Astrocyte of the cerebellum (primary cell): ENCODE data around the gene EFTUD2.

Experiments
- DNase-seq: peaks from one replicate; pipeline ENCODE4 v3.0.0-alpha.2; 2011; ENCODE audit warnings: low read depth
- H3K4me3 ChIP-seq: 2 replicates; pipeline ENCODE4 v1.5.1; 2011; ENCODE audit warnings: mild to moderate bottlenecking, low read depth, low read length, moderate library complexity
- in situ Hi-C: cut with HindIII; loops from 2 replicates; pipeline ENCODE4 v1.10.0; 2017; ENCODE audit warnings: low sequenced_read_pairs
- TF ChIP-seq, protein P1 (sequence below): IDR thresholded peaks from 2 replicates; pipeline ENCODE4 v1.5.1; 2012; ENCODE audit warnings: low read length, low read depth, moderate library complexity, mild to moderate bottlenecking; ENCODE audit errors: missing control alignments

The EFTUD2 gene

DNA sequence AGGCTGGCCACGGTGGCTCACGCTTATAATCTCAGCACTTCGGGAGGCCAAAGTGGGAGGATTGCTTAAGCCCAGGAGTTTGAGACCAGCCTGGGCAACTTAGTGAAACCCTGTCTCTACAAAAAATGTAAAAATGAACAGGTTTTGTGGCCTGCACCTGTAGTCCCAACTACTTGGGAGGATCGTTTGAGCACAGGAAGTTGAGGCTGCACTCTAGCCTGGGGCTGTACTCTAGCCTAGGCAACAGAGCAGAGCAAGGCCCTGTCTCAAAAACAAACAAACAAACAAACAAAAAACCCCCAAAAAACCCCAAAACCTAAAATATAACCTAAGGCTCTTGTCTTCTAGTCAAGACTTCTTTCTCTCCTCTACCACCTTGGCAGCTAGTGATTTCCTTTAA, 59.0 kb downstream of the EFTUD2 start:
- H3K4me3 ChIP-seq = no peak overlapping the region

DNA sequence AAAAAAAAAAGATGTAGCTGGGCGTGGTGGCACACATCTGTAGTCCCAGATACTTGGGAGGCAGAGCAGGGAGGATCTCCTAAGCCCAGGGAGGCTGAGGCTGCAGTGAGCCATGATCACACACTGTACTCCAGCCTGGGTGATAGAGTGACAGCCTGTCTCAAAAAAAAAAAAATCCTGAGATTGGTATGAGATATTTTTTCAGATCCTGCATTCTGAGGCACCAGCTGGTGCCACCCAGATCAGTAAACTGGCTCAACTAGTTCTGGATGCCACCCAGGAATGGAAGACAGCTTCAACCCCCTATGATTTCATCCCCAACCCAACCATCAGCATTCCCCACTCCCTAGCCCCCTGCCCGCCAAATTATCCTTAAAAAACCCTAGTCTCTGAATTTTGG, 62.0 kb downstream of the EFTUD2 start:
- in situ Hi-C loops = no loop called here
- no peak for DNase-seq
- TF ChIP-seq, protein P1, sequence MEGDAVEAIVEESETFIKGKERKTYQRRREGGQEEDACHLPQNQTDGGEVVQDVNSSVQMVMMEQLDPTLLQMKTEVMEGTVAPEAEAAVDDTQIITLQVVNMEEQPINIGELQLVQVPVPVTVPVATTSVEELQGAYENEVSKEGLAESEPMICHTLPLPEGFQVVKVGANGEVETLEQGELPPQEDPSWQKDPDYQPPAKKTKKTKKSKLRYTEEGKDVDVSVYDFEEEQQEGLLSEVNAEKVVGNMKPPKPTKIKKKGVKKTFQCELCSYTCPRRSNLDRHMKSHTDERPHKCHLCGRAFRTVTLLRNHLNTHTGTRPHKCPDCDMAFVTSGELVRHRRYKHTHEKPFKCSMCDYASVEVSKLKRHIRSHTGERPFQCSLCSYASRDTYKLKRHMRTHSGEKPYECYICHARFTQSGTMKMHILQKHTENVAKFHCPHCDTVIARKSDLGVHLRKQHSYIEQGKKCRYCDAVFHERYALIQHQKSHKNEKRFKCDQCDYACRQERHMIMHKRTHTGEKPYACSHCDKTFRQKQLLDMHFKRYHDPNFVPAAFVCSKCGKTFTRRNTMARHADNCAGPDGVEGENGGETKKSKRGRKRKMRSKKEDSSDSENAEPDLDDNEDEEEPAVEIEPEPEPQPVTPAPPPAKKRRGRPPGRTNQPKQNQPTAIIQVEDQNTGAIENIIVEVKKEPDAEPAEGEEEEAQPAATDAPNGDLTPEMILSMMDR = no peak
- no peak overlapping the region for H3K4me3 ChIP-seq

More for the DNA sequence above, 59.0 kb downstream of the EFTUD2 start:
- in situ Hi-C loops = loop anchor here (5.0 kb wide), 2 partner anchors 37 to 88 kb away; no protein-coding TSS in a partner anchor
- TF ChIP-seq, protein P1 = no peak
- DNase-seq = no peak

DNA sequence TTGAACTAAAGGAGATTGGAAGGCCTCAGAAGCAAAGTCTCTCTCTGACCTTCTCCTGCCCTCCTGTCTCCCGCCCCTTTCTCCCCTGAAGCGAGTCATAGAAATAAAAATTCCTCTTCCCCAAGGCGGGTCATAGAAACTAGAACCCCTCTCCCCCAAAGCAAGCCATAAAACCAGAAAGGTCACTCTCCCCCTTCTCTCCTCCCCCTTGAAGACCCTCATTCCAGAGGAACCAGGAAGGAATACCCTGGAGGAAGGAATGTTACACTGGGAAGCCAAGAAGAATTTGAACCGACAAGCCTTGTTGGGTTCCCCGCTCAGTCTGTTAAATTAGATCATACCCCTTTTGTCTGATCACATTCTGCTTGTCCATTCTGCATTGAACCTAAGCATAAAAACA, 66.4 kb downstream of the EFTUD2 start:
- no peak overlapping the region for H3K4me3 ChIP-seq
- DNase-seq = no peak
- TF ChIP-seq, protein P1 = peak; percentile 10
- in situ Hi-C loops = no loop called here

DNA sequence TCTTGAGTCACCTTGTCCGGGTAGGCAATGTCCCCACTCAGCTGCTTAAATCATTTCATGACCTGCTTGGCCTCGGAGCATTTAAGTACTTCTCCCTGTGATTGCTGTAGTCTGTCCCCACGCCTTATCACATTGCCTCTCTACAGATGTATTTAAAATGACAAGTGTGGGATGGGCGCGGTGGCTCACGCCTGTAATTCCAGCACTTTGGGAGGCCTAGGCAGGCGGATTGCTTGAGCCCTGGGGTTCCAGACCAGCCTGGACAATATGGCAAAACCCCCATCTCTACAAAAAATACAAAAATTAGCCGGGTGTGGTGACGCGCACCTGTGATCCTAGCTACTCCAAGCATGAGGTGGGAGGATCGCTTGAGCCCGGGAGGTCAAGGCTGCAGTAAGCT, 67.9 kb downstream of the EFTUD2 start:
- no peak for DNase-seq
- in situ Hi-C loops = no loop called here
- TF ChIP-seq, protein P1 = no peak
- H3K4me3 ChIP-seq = no peak overlapping the region

DNA sequence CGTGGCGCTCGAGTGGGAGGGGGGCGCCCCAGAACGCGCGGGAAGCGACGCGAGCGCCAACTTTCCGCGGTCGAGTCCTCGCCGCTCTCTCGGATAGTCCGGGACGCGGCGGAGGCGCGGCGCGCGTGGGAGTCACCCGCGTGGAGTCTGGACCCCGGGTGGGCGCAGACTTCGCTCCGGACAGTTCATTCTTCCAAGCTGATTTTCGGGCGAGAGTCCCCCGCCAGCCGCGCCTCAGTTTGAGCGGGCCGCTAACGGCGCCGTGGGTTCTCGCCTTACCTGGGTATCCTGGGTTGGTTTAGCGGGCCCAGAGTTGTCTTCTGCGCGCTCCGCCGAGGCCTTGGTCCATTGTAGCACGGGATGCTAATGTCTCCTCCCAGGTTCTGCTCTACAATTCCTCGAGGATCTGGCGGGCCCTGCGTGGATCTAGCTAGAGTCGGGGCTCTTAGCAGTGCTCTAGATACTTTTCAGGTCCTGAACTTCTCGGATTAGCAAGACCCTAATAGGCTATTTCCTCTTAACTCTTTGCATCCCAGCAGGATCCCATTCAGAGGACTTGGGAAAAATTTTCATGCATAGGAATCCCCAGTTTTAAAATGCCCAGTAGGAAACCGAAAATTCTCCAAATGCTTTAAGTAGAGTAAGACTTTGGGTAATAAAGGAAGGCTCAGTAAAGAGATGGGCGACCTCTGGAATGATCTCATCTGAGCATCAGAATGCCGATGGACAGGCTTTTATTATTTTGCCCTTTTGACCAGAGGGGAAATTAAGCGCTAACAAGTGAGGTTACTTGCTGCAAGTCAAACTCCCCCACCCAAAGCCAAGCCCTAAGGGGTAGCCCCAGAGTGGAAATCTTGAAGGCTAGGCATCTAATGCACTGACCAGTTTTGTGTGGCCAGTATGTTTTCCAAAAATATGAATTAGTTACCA, 68.6 kb downstream of the EFTUD2 start:
- TF ChIP-seq, protein P1 = no peak
- in situ Hi-C loops = no loop called here
- peak overlapping the region; percentile 91 for H3K4me3 ChIP-seq
- DNase-seq = no peak

DNA sequence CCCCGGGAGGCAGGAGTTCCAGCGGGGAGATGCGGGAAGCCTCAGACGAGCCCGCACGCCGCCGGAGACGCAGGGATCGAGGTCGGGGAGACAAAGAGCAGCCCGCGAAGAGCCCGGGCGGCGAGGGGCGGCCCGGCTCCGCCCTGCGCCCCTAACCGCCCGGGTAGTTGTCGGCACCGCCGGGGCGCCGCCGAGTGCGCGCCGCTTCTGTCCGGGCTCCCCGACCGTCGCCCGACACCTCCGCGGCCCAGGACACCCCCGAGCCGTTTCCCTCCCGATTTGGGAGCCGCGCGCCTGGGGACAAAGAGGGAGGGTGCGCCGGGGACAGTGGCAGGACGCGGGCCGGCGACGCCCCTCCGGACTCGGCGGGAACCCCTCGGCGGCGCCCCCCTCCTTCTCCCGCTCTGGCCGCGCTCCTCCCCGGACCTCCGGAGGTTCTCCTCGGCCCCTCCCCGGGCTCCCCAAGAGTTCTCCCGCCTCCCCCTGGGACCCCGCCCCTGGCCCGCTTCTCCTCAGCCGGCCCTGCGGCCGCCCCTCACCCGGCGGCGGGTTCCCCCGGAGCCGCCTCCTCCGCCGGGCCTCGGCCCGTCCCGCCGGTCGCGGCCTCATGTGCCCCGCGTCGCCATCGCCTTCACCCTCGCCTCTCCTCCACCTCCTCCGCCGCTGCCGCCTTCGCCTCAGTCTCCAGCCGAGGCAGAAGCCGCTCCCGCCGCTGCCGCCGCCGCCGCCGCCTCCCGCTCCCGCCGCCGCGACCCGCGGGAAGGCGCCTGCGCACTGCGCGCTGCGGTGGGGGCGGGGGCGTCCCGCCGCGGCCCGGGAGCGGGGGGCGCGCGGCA, 69.5 kb downstream of the EFTUD2 start, which contains the start of gene GJC1:
TSS of gene GJC1 (minus strand) at position 765 of the 836 bp plus-strand sequence. CDS start 24,470 bp downstream, outside the sequence.
- in situ Hi-C loops = no loop called here
- peak within 1 kb of the TSS; percentile 91 for H3K4me3 ChIP-seq
- no peak for DNase-seq
- TF ChIP-seq, protein P1 = no peak
